Activated CD8-positive, alpha-beta memory T cell treated with anti-CD3 and anti-CD28 coated beads, Interleukin-2, amount 50 U/mL, for 1 hour (primary cell): ENCODE measurements around the gene LIMS4.
"Not testable (repeated sequence)": the region's sequence is repeated elsewhere in the genome, so short reads cannot be mapped to it uniquely, and the experiment has no call there.

ENCODE experiments used
- DNase-seq: peaks from one replicate; pipeline ENCODE4 v3.0.0-alpha.2; 2020; ENCODE audit errors: extremely low read depth

The LIMS4 gene, protein sequence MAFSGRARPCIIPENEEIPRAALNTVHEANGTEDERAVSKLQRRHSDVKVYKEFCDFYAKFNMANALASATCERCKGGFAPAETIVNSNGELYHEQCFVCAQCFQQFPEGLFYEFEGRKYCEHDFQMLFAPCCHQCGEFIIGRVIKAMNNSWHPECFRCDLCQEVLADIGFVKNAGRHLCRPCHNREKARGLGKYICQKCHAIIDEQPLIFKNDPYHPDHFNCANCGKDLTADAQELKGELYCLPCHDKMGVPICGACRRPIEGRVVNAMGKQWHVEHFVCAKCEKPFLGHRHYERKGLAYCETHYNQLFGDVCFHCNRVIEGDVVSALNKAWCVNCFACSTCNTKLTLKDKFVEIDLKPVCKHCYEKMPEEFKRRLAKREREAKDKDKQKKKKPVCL

DNA sequence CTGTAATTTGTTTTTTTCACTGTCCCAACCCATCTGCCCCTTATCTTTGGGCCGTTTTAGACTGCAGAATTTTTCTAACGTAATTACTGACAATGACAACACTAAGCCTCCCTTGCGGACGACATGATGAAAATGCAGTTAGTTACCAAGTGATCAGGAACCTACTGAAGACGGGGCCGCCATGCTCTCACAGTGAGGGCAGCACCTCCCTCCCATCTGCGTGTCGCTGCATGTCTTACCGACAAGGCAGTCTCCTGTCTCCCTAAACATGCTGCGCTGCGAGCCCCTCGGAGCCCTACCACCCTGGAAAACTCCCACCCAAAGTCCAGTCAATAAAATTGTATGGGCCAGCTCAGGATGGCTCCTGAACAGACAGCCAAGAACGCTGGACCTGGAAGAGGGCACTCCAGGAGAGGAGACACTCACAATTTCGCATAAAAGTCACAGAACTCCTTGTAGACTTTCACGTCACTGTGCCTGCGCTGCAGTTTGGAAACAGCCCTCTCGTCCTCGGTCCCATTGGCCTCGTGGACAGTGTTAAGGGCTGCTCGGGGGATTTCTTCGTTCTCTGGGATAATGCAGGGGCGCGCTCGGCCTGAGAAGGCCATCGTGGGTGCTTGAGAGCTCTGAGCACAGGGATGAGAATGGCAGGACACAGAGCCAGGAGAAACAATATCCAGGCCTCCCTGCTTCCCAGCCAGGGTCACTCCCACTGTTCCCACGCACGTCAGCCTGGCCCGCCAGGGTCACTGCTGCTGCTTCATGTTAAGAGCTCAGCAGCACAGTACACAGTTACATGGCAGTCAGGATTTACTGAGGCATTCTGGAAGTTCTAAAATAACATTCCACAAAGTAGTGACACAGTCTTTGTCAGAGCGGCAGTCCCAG lies at the start of gene LIMS4:
LIMS4 (minus strand) TSS at position 646 of the 888 bp plus-strand sequence; CDS start at position 608, 38 bp downstream.
- DNase-seq, result not testable (repeated sequence)

DNA sequence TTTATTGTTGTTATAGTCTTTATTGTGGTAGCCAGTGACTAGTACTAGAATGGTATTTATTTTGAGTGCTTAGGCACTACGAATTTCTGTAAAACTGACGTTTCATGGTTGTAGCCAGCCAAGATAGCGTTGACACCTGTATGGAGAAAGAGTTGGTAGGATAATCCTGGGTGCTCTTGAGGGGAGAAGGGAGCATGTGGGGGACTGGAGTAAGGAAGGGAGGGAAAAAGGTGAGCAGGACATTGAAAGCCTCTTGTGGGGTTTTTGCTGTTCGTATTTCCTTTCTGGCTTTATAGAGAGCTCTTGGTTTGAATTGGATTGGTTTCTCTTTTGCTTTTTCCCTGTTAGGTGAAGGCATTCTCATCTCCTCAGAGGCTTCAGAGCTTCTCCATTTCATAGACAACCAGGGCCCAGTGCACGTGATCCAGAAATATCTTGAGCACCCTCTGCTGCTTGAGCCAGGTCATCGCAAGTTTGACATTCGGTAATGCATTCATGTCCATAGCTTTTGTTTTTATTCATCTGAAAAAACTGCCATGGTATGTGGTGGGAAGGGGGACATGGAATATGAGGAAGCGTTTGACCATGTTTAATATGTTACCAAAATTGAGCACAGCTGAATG lies 27.2 kb upstream of the LIMS4 start:
- DNase-seq, result not testable (repeated sequence)

DNA sequence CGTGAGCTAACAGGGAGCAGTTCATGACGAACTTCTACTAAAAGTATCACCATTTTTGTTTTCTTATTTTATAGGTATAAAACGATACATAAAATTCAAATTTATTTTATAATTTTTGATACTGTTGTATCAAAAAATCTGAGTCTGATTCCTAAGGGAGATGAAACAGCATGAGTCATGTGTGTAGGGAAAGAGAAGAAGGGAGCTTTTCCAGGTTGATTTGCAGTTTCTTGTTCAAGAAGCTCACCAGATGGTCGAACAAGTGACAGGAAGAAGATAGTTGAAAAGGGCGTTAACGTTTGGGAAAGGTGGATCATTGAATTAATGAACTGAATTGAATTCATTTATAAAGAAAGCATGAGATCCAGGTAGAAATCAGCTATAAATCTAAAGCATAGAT lies 23.4 kb upstream of the LIMS4 start:
- DNase-seq, result not testable (repeated sequence)

DNA sequence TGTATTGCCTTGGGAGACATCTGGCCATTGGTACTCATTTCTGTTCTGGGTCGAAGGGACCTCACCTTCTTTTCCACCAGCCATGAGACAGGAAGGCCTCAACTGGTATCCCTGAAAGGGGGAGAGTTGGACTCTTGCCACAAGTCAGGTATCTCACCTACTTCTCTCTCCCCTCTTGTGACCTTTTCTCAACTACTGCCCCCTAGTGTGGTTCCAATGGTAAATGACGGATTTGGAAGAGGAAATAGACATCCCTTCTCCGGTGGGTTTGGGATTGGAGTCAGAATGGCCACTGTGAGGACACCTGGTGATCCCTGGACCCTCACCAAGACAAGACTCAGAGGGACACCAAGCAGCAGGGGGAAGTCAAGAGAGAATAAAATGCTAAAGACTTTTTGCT lies 21.9 kb upstream of the LIMS4 start:
- DNase-seq, result not testable (repeated sequence)

DNA sequence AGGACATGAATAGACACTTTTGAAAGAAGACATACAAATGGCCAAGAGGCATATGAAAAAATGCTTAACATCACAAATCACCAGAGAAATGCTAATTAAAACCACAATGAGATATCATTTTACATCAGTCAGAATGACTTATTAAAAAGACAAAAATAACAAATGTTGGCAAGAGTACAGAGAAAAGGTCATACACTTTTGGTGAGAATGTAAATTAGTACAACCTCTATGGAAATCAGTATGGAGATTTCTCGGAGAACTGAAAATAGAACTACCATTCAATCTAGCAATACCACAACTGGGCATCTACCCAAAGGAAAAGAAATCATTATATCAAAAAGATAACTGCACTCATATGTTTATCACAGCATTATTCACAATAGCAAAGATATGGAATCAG lies 16.4 kb upstream of the LIMS4 start:
- DNase-seq, result not testable (repeated sequence)

DNA sequence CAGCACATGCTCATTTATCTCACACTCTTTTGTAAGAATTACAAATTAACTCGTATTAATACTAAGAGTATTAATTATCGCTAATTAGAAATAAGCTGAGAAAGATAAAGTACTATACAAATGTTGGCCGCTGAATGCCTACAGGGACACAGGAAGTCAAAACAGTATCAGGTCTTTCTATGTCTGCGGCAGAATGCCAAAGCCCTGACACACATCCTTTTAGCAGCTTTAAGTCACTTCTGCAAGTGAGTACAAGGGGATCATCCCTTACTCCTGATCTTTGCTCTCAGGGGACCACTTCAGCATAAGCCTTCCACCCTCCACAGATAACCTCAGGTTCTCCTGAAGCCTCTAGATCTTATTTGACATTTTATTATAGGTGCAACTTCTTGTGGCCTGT lies 10.1 kb upstream of the LIMS4 start:
- DNase-seq, result not testable (repeated sequence)

DNA sequence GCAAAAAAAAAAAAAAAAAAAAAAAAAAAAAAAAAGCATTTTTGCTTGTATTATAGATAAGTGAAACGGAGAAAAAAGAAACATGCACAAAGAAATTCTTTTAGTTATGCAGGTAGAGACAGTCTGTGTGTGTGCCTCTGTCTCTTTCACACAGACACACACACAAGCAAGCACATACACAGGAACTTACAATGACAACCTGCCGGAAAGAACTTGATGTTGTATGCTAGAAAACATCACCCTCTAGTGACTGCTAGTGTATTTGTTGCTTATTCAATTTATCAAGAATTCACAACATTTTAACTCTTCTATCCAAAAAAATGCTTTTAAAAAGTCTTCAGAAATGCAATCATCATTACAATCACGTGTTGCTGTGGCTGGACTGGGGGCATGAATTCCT lies 8.6 kb upstream of the LIMS4 start:
- DNase-seq, result not testable (repeated sequence)

DNA sequence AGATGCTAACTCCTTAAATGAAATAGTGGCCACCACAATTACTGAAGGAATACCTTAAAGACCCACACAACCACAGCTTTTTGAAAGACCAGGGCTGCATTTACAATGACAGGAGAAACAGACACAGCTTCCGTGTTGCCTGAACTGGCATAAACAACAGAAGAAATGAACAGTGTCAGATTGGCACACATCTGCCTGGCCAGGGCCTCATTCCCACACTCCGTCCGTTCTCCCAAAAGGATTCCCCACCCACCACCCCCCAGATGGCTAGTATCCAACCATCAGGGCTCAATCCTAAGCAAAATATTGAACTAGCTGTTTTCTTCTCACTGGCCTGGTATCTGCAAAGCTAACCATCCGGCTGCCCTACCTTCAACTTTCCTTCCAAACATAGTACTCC lies 7.5 kb upstream of the LIMS4 start:
- DNase-seq, result not testable (repeated sequence)

DNA sequence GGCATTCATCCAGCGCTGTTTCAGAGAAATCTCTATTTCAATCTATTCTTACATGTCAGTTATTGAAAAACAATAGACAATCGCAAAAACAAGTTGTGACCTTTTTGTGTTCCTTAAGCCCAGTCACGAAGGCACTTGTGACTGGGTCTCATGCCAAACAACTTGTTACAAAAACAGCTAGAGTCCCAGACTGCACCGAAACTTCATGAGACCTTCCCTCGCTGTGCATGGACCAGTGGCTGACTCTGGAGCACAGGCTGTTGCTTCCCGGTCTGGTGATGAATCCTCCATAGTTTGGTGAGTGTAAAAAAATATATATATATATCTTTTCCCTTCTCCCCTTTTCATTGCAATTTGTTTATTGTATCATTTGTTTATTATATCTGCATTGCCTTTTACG lies 4.8 kb upstream of the LIMS4 start:
- DNase-seq, result not testable (repeated sequence)

DNA sequence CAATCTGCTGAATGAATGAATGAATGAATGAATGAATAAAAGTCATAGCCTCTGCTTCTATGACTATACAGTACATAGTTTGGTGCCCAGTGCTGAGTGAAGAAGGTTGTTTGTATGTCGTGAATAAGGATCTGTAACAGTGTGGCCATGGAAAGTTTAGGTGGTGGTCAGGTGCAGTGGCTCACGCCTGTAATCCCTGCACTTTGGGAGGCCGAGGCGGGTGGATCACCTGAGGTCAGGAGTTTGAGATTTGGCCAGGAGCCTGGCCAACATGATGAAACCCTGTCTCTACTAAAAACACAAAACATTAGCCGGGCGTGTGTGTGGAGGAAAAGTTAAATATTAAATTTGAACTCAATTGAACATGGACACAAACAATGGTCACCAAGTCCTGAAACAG lies 4.3 kb upstream of the LIMS4 start:
- DNase-seq, result not testable (repeated sequence)

DNA sequence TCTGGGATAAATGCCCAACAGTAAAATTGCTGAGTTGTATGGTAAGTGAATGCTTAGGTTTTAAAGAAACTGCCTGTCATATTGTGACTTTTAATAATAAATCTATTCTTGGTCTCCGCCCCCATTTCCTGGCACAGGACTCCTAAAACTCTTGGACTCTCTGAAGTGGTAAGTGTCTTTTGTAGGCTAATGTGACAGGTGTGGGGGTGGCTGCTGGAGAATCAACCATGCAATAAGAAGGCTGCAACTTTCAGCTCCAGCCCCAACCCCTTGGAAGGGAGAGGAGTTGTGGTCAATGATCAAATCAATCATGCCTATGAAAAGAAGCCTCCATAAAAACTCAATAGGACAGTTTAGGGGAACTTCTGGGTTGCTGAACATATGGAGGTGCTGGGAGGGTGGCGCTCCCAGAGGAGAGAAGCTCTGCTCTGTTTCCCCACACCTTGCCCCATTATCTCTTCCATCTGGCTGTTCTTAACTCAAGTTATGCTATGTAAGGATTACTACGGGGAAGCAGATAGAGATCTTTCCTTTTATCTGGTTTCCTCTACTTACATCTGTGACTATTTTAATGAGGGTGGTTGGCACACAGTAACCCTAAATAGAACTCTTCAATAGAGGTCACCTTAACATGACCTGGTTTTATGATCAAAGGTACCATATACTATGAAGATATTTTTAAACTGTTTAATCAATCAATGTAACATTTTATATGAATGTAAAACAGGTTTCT lies 3.2 kb upstream of the LIMS4 start:
- not testable (repeated sequence) for DNase-seq

DNA sequence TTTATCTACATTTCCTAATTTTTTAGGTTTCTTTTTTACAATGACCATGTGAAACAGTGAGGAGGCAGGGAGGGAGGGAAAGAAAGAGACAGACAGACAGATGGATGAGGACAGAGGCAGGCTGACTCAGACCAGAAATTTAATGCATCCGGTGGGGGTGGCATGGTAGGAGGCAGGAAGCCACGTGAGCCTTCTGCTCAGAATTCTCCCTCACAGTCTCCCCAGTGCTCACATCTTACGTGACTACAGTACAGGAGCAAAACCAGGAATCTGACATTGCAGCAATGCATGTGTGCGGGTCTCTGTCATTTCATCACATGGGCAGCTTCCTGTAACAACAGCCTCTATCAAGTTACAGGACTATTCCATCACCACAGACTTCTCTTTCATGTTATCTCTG lies 2.3 kb upstream of the LIMS4 start:
- DNase-seq, result not testable (repeated sequence)

DNA sequence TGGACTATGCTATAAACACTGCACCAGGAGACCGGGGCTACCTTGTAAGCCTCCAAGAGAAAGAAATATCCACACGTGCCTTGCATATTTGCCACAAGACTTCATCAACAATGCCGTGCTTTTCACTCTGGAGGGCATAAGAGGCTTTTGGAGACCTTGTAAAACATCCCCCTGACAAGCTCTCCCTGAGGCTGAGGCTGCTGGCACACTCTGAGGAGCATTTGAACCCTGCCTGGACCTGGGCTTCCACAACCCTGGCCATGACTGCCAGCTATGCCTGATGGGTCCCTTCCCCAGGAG lies 393 bp upstream of the LIMS4 start:
- not testable (repeated sequence) for DNase-seq

DNA sequence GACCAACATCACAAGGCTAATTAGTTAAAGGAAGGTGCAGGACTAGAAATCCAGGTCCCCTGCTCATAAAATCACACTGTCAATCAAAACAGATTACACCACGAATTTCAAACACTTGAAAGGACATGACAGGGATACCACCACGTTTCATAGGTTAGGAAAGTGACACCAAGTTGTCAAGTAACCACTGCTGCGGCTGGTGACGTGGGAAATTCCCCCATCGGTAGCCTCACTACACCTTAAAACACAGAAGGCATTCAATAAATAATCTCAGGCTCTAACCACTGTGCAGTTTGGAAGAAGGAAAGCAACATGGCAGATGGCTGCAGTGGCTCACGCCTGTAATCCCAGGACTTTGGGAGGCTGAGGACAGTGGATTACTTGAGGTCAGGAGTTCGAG lies 3.7 kb downstream of the LIMS4 start:
- DNase-seq, result not testable (repeated sequence)

DNA sequence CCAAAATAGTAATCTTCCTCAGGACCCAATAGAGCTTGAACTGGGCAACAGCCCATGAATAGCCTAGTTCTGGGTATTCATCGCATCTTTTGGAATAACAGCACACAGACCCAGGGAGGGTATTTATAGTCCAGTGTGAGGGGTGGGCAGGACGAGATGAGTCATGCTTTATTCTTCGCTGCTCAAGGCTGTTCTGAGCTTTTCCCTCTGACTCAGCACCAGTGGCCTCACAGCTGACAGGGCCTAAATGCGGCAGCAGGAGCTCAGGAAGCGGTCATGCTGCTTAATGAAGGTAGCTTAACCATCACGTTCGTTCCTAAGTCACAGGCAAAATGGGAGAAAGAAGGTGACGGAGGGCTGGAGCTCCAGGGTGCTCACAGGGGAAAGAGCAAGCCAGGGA lies 7.3 kb downstream of the LIMS4 start:
- DNase-seq, result not testable (repeated sequence)

DNA sequence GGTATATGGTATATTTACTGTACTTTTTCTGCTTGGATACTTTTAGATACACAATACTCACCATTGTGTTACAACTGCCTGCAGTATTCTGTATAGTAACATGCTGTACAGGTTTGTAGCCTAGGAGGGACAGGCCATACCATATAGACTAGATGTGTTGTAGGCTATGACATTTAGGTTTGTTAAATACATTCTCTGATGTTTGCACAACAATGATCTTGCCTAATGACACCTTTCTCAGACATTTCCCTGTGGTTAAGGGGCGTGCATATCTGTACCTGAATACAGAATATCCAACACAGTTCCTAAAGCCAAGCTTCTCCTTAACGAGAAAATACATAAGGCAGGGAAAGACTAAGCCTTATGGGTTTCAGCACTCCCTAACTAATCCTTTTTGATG lies 10.2 kb downstream of the LIMS4 start:
- DNase-seq, result not testable (repeated sequence)

DNA sequence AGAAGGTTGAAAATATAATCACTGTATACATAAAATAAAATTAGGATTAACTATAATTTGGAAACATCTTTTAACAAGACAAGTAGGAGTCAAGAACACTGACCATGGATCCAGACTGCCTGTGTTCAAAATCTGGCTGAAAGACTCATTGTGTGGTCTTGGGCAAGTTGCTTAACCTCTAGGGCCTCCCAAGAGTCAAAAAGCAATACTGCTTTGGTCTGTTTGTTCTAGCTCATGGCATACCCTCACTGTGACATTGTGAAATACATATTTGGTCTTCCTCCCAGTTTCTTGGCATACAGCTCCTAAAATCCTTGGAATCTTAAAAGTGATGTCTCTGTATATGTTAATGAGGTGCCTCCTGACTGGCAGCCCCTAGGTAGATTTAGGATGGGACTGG lies 12.3 kb downstream of the LIMS4 start:
- not testable (repeated sequence) for DNase-seq

DNA sequence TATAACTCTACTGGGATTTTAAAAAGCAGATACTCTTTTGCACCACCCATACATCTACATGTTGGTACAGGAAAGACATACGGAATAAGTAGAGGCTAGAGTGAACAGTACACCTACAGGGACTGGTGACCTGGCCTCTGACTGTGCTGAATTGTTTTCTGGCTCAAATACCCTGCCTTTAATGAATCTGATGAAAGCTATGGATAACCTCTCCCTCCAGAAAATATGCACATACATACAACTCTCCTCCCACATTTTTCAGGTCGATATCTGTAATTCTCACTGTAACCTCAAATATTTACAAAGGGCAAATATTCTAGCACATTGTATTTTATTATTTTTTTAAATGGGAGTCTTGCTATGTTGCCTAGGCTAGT lies 15.4 kb downstream of the LIMS4 start:
- DNase-seq, result not testable (repeated sequence)

DNA sequence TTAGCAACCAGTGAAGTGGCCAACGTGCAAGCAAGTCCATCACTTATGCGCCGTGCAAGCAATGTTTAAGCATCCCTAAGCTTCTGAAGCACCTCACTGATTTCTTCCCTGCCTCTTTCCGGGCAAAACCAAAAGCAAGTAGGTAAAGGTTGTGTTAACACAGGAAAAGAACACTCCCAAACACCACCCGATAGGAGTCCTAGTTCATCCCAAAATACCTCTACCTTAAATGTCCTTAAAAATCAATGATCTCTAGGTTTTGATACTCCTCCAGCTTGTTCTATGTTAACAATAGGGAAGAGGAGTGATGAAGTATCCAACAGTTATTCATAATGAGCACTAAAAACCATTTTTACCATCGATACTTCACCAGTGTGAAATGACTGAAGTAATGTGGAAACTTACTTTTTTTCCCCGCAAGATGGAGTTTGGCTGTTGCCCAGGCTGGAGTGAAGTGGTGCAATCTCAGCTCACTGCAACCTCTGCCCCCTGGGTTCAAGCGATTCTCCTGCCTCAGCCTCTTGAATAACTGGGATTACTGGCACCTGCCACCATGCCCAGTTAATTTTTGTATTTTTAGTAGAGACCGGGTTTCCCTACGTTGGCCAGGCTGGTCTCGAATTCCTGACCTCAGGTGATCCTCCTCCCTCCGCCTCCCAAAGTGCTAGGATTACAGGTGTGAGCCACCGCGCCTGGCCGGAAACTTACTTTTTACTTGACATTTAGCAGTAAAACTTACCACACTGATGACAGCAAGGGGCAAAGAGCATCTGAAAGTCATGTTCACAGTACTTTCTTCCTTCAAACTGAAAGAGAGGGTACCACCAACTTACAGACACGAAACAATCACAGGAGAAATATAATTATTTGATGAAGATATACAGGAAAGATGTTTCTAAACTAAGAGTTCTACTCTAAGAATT lies 16.1 kb downstream of the LIMS4 start:
- not testable (repeated sequence) for DNase-seq

DNA sequence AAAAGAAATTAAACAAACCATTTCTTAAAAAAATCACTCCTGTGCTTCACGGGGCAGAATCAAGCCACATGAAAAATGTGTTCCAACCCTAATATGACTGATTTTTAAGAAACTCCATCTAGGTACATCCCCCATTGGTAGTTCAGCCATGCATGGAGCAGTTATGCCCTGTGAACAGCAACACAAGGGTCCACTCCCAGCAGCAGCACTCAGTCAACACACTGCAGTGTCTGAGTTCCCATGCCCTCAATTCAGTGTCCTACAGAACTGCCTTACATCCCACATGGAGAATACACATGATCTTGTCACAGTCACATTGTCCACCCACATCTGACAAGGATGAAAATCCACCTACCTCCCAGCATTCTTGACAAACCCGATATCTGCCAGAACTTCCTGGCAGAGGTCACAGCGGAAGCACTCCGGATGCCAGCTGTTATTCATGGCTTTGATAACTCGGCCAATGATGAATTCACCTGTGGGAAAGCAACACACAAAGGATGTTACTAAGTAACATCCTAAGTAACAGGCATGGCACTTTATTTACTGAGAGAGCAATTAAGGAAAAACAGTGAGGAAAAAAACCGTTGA lies 17.4 kb downstream of the LIMS4 start:
- DNase-seq, result not testable (repeated sequence)
